Caco-2 (cell line): Measurements from ENCODE around the gene SLC7A6OS. TPM values are rescaled to one million over a fixed set of nuclear protein-coding genes. Genes with fewer than 3 reads are reported as not detected.

Source experiments
- BruUV-seq: library from RNA; stranded (reverse); fragments of 400-500 nt; replicated peaks from 2 replicates; lab custom pipeline; 2021; lab: Mats Ljungman, UMichigan
- CTCF ChIA-PET: fragments of 300-600 bp; sonication (Branson Sonifier 250); formaldehyde crosslinking; loops from one replicate; lab custom pipeline; 2022; ENCODE audit warnings: antibody characterized with exemption; lab: Charles Lee
- POLR2A ChIA-PET: fragments of 300-600 bp; sonication (Branson Sonifier 250); formaldehyde crosslinking; loops from one replicate; lab custom pipeline; 2022; ENCODE audit warnings: antibody characterized with exemption; lab: Charles Lee
- DNase-seq, 2 experiments: peaks; one replicate each; pipeline versions ENCODE4 v3.0.0 to v3.0.0-alpha.2; 2020 to 2022
- H3K27me3 ChIP-seq: replicated peaks from 2 replicates; pipeline ENCODE4 v1.6.0; 2011; ENCODE audit warnings: low read length; ENCODE audit not compliant: control insufficient read depth, insufficient read depth
- H3K36me3 ChIP-seq: 2 replicates; pipeline ENCODE4 v1.5.1; 2011; ENCODE audit warnings: low read length; ENCODE audit not compliant: control insufficient read depth, insufficient read depth
- H3K4me1 ChIP-seq: fragments of 250-450 bp; sonication (Bioruptor Pico); 2 replicates; pipeline ENCODE4 v1.5.1; 2020; ENCODE audit warnings: mild to moderate bottlenecking
- H3K4me3 ChIP-seq: 2 replicates; pipeline ENCODE4 v1.5.1; 2011; ENCODE audit warnings: low read depth, mild to moderate bottlenecking, control low read depth, low read length
- H3K9me3 ChIP-seq: fragments of 250-450 bp; sonication (Bioruptor Pico); 2 replicates; pipeline ENCODE4 v1.5.1; 2020; ENCODE audit warnings: mild to moderate bottlenecking, moderate library complexity
- H3K27ac Mint-ChIP-seq: one replicate; pipeline ENCODE4 v1.8.0; 2022; ENCODE audit warnings: mixed read lengths; ENCODE audit not compliant: unreplicated experiment
- H3K27me3 Mint-ChIP-seq: one replicate; pipeline ENCODE4 v1.8.0; 2022; ENCODE audit warnings: mixed read lengths; ENCODE audit not compliant: insufficient read depth, unreplicated experiment
- H3K36me3 Mint-ChIP-seq: one replicate; pipeline ENCODE4 v1.8.0; 2022; ENCODE audit warnings: mild to moderate bottlenecking, mixed read lengths; ENCODE audit not compliant: insufficient read depth, unreplicated experiment
- H3K4me1 Mint-ChIP-seq: one replicate; pipeline ENCODE4 v1.8.0; 2022; ENCODE audit warnings: low read depth, mixed read lengths; ENCODE audit not compliant: unreplicated experiment
- H3K4me3 Mint-ChIP-seq: one replicate; pipeline ENCODE4 v1.8.0; 2022; ENCODE audit warnings: mild to moderate bottlenecking, moderate library complexity, mixed read lengths; ENCODE audit not compliant: unreplicated experiment
- H3K9me3 Mint-ChIP-seq: one replicate; pipeline ENCODE4 v1.8.0; 2022; ENCODE audit warnings: mixed read lengths; ENCODE audit not compliant: unreplicated experiment
- intact Hi-C: fragments of 100-400 bp; cut with micrococcal nuclease; formaldehyde crosslinking; loops from one replicate; pipeline ENCODE4 v1.10.0; 2022; ENCODE audit not compliant: unreplicated experiment
- total RNA-seq: library from RNA; stranded (reverse); gene quantifications from 2 replicates; pipeline ENCODE4 v1.2.3, GENCODE V29; 2022
- TF ChIP-seq, protein P1 (sequence below), 2 experiments: fragments of 200-600 bp in 1 of 2; IDR thresholded peaks; 1 replicate in 1 of 2; 2 replicates in 1 of 2; pipeline versions ENCODE4 v1.5.1 to v1.8.0; 2011 to 2022; ENCODE audit warnings: antibody characterized with exemption in 1 of 2, control low read depth in 1 of 2, inconsistent platforms in 1 of 2, low read depth in 1 of 2, low read length in 1 of 2, mild to moderate bottlenecking in 1 of 2, moderate library complexity in 1 of 2; ENCODE audit not compliant: insufficient read depth in 1 of 2, severe bottlenecking in 1 of 2, unreplicated experiment in 1 of 2

Gene SLC7A6OS
- total RNA-seq, 1 experiment from 2014 or later, result 34.0 TPM

DNA sequence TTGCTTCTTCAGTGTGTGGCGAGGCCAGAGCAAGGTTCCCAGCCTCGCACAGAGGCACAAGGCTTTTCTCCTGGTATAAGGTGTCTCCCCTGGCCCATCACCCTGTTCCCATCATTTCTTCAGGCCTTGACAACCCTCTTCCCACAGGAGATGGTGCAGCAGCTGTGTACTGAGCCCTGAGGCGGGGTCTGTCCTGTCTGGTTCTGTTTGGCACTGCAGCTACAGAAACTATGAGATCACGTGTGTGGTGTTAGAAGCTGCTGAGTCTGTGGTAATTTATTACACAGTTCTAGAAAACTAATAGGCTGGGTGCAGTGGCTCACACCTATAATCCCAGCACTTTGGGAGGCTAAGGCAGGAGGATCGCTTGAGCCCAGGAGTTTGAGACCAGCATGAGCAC lies 58.4 kb downstream of the SLC7A6OS start:
- Mint-ChIP-seq H3K9me3 (no peaks in the 10 kb centered on the region), H3K27ac (no peak overlapping the region), H3K27me3 (no peaks in the 10 kb centered on the region), H3K4me1 (peaks cover 3% of the 10 kb centered on the region), H3K36me3 (peaks cover 55% of the 10 kb centered on the region), H3K4me3 (no peak overlapping the region)
- Histone ChIP-seq H3K4me1 (peaks cover 4% of the 10 kb centered on the region), H3K36me3 (no peaks in the 10 kb centered on the region), H3K9me3 (no peaks in the 10 kb centered on the region), H3K4me3 (no peak overlapping the region), H3K27me3 (no peaks in the 10 kb centered on the region)
- intact Hi-C loops, result no loop called here
- DNase-seq, result no peak
- ChIA-PET CTCF (interaction anchor here (1.5 kb wide), 1 partner anchor 12 kb away, joined by 4 read pairs; the partner anchor contains the start of gene SLC7A6), POLR2A (no interaction called here)
- BruUV-seq, result no TSS peak
- TF ChIP-seq, protein P1, sequence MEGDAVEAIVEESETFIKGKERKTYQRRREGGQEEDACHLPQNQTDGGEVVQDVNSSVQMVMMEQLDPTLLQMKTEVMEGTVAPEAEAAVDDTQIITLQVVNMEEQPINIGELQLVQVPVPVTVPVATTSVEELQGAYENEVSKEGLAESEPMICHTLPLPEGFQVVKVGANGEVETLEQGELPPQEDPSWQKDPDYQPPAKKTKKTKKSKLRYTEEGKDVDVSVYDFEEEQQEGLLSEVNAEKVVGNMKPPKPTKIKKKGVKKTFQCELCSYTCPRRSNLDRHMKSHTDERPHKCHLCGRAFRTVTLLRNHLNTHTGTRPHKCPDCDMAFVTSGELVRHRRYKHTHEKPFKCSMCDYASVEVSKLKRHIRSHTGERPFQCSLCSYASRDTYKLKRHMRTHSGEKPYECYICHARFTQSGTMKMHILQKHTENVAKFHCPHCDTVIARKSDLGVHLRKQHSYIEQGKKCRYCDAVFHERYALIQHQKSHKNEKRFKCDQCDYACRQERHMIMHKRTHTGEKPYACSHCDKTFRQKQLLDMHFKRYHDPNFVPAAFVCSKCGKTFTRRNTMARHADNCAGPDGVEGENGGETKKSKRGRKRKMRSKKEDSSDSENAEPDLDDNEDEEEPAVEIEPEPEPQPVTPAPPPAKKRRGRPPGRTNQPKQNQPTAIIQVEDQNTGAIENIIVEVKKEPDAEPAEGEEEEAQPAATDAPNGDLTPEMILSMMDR (IDR thresholded peaks at IDR 0.05; ENCODE audit: insufficient read depth in 1 of 2, low read depth in 1 of 2, low read length in 1 of 2, severe bottlenecking in 1 of 2, unreplicated experiment in 1 of 2), result no peak

DNA sequence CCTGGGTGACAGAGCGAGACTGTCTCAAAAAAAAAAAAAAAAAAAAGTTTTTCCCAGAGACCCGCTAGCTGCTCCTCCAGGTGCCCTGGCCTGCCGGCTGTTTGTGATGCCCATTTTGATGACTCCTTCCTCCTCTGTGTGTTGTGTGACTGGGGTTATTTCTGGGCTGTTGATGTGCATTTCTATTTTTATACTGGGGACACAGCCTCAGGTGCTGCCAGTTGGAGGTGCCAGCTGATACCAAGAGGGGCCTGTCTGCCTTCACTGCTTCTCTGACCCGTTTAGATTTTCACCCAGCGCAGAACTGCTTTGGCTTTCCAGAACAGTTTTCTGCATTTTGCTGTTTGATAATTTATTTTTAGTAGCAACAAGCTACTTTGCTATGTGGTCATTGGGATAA lies 58.9 kb downstream of the SLC7A6OS start:
- CTCF ChIA-PET, result interaction anchor here (1.5 kb wide), 1 partner anchor 12 kb away, joined by 4 read pairs; the partner anchor contains the start of gene SLC7A6
- no peaks in the 10 kb centered on the region for H3K36me3 ChIP-seq
- no peaks in the 10 kb centered on the region for H3K9me3 ChIP-seq
- H3K9me3 Mint-ChIP-seq, result no peaks in the 10 kb centered on the region
- POLR2A ChIA-PET, result no interaction called here
- H3K36me3 Mint-ChIP-seq, result peaks cover 52% of the 10 kb centered on the region
- no peak overlapping the region for H3K27ac Mint-ChIP-seq
- H3K4me1 Mint-ChIP-seq, result peaks cover under 1% of the 10 kb centered on the region
- no peak for DNase-seq
- peaks cover 2% of the 10 kb centered on the region; the same call in 1 of the 2 replicates for H3K4me1 ChIP-seq
- H3K27me3 ChIP-seq, result no peaks in the 10 kb centered on the region
- intact Hi-C loops, result no loop called here
- H3K4me3 ChIP-seq, result no peak overlapping the region
- no peak overlapping the region for H3K4me3 Mint-ChIP-seq
- BruUV-seq, result no TSS peak
- H3K27me3 Mint-ChIP-seq, result no peaks in the 10 kb centered on the region
- TF ChIP-seq, protein P1 (IDR thresholded peaks at IDR 0.05; ENCODE audit: insufficient read depth in 1 of 2, low read depth in 1 of 2, low read length in 1 of 2, severe bottlenecking in 1 of 2, unreplicated experiment in 1 of 2), result no peak

DNA sequence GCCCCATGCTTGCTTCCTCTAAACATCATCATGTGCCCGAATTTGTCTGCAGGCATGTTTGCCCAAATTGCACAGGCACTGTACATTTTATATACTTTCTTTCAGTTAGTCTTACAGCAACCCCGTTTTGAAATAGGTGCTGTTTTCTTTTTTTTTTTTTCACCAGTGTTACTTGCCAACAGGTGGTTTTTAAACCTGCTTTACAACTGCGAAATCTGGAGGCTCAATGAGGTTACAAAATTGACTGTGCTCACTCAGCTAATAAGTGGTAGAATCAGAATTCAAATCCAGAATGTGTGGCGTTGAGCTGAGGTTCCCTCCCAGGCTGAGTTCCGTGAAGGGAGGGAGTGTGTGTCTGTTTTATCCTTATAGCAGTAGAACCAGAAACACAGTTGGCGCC lies 59.8 kb downstream of the SLC7A6OS start:
- ChIA-PET CTCF (no interaction called here), POLR2A (no interaction called here)
- Mint-ChIP-seq H3K27ac (no peak overlapping the region), H3K27me3 (no peaks in the 10 kb centered on the region), H3K36me3 (peaks cover 48% of the 10 kb centered on the region), H3K4me1 (peaks cover 9% of the 10 kb centered on the region), H3K4me3 (no peak overlapping the region), H3K9me3 (no peaks in the 10 kb centered on the region)
- H3K36me3 ChIP-seq, result no peaks in the 10 kb centered on the region
- TF ChIP-seq, protein P1 (IDR thresholded peaks at IDR 0.05; ENCODE audit: insufficient read depth in 1 of 2, low read depth in 1 of 2, low read length in 1 of 2, severe bottlenecking in 1 of 2, unreplicated experiment in 1 of 2), result no peak
- no TSS peak for BruUV-seq
- H3K27me3 ChIP-seq, result no peaks in the 10 kb centered on the region
- no peak for DNase-seq
- intact Hi-C loops, result no loop called here
- peaks cover 10% of the 10 kb centered on the region for H3K4me1 ChIP-seq
- no peaks in the 10 kb centered on the region for H3K9me3 ChIP-seq
- H3K4me3 ChIP-seq, result no peak overlapping the region
